ENCODE measurements around the gene NOP58. TPM values are rescaled to one million over a fixed set of nuclear protein-coding genes. Genes with fewer than 3 reads are reported as not detected.
A peak's percentile ranks its signal among the peaks of the same experiment; 100 is the strongest.

The NOP58 gene
- polyA plus RNA-seq, 2 of the 4 experiments (the other 2 are of a cell fraction): 106 to 172 TPM

DNA sequence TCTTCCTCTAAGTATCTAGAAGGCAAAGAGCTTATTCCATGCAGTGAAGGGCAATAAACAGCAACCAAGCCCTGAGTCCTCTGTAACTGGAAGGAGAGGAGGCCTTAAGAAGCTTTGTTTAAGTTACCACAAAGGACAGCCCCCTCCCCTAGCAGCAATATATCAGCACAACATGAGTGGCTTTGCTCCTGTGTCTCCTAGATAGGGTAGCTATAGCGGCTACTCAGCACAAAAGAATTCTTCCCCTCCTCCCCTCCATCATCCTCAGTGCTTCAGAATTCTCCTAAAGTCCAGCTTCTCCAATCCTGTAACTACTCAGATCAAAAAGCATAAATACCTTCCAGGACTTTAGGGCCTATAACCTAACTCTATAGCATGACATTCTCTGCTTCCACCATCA lies 43.7 kb upstream of the NOP58 start:
- FAIRE-seq: no peak
- no peak for DNase-seq (ENCODE audit: low read depth in 1 of 2, low spot score in 1 of 2)
- peak; percentile 39 to 42; a peak in 3 of 6 replicates for ATAC-seq
- peaks cover 4% of the 10 kb centered on the region; the same call in 1 of the 3 replicates for H3K4me1 ChIP-seq
- H3K9me3 ChIP-seq: no peaks in the 10 kb centered on the region
- WGBS (ENCODE audit: missing lambda C conversion rate): 86% methylated on average over 1 of the region's 1 CpG
- no peak overlapping the region for H3K27ac ChIP-seq
- CTCF ChIA-PET: no interaction called here
- POLR2A ChIA-PET: interaction anchor here (0.7 kb wide), 1 partner anchor 414 kb away, joined by 3 read pairs; no protein-coding TSS in a partner anchor
- no peak overlapping the region for H3K4me3 ChIP-seq
- no peak overlapping the region for H3K4me2 ChIP-seq
- TF ChIP-seq ZNF302 (CRISPR knock-in tag; IDR thresholded peaks at IDR 0.05) (no peak), HOXB13 (CRISPR knock-in tag; IDR thresholded peaks at IDR 0.05; ENCODE audit: low read depth) (no peak), HOXA7 (CRISPR knock-in tag; IDR thresholded peaks at IDR 0.05) (no peak), EHMT2 (IDR thresholded peaks at IDR 0.05; ENCODE audit: low read depth) (no peak), SREBF2 (IDR thresholded peaks at IDR 0.05) (no peak), POLR2A (IDR thresholded peaks at IDR 0.05; ENCODE audit: low read length) (no peak), TP53 (CRISPR knock-in tag; IDR thresholded peaks at IDR 0.05) (no peak), CHD4 (IDR thresholded peaks at IDR 0.05; ENCODE audit: borderline replicate concordance) (no peak), RNF2 (IDR thresholded peaks at IDR 0.05; ENCODE audit: borderline replicate concordance, low read depth) (no peak), EP300 (IDR thresholded peaks at IDR 0.05) (no peak), KDM1A (IDR thresholded peaks at IDR 0.05; ENCODE audit: low read depth) (no peak)
- TF ChIP-seq, protein P1, sequence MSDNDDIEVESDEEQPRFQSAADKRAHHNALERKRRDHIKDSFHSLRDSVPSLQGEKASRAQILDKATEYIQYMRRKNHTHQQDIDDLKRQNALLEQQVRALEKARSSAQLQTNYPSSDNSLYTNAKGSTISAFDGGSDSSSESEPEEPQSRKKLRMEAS (IDR thresholded peaks at IDR 0.05): no peak
- TF ChIP-seq, protein P2, sequence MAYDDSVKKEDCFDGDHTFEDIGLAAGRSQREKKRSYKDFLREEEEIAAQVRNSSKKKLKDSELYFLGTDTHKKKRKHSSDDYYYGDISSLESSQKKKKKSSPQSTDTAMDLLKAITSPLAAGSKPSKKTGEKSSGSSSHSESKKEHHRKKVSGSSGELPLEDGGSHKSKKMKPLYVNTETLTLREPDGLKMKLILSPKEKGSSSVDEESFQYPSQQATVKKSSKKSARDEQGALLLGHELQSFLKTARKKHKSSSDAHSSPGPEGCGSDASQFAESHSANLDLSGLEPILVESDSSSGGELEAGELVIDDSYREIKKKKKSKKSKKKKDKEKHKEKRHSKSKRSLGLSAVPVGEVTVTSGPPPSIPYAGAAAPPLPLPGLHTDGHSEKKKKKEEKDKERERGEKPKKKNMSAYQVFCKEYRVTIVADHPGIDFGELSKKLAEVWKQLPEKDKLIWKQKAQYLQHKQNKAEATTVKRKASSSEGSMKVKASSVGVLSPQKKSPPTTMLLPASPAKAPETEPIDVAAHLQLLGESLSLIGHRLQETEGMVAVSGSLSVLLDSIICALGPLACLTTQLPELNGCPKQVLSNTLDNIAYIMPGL (CRISPR knock-in tag; IDR thresholded peaks at IDR 0.05; ENCODE audit: borderline replicate concordance): no peak
- TF ChIP-seq, protein P3, sequence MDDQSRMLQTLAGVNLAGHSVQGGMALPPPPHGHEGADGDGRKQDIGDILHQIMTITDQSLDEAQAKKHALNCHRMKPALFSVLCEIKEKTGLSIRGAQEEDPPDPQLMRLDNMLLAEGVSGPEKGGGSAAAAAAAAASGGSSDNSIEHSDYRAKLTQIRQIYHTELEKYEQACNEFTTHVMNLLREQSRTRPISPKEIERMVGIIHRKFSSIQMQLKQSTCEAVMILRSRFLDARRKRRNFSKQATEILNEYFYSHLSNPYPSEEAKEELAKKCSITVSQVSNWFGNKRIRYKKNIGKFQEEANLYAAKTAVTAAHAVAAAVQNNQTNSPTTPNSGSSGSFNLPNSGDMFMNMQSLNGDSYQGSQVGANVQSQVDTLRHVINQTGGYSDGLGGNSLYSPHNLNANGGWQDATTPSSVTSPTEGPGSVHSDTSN (IDR thresholded peaks at IDR 0.05): no peak
- TF ChIP-seq, protein P4, sequence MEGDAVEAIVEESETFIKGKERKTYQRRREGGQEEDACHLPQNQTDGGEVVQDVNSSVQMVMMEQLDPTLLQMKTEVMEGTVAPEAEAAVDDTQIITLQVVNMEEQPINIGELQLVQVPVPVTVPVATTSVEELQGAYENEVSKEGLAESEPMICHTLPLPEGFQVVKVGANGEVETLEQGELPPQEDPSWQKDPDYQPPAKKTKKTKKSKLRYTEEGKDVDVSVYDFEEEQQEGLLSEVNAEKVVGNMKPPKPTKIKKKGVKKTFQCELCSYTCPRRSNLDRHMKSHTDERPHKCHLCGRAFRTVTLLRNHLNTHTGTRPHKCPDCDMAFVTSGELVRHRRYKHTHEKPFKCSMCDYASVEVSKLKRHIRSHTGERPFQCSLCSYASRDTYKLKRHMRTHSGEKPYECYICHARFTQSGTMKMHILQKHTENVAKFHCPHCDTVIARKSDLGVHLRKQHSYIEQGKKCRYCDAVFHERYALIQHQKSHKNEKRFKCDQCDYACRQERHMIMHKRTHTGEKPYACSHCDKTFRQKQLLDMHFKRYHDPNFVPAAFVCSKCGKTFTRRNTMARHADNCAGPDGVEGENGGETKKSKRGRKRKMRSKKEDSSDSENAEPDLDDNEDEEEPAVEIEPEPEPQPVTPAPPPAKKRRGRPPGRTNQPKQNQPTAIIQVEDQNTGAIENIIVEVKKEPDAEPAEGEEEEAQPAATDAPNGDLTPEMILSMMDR (IDR thresholded peaks at IDR 0.05): no peak
- TF ChIP-seq, protein P5, sequence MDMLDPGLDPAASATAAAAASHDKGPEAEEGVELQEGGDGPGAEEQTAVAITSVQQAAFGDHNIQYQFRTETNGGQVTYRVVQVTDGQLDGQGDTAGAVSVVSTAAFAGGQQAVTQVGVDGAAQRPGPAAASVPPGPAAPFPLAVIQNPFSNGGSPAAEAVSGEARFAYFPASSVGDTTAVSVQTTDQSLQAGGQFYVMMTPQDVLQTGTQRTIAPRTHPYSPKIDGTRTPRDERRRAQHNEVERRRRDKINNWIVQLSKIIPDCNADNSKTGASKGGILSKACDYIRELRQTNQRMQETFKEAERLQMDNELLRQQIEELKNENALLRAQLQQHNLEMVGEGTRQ (IDR thresholded peaks at IDR 0.05): no peak

DNA sequence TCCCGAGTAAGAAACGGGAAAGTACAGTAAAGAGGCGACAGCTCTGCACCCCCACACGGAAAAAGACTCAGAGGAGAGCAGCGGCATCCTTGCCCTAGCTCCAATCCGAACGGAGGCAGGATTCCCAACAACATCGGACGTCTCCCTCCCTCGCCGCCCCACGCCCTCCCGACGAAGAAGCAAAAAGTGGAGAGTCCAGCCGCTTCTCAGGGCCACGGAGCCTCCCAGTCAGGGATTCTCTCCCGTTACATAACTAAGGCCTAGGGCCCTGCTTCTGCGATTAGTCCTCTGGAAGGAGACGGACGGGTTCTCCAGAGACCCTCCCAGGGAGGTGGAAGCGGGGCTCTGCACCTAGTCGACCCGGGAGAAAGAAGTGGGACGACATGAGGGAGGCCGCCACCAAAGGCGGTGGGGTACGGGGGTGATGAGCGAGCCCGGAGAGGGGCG lies 27.8 kb upstream of the NOP58 start:
- CTCF ChIA-PET: interaction anchor here (1.2 to 1.6 kb wide), 3 partner anchors 11 to 41 kb away, joined by 3 to 7 read pairs (median 6); no protein-coding TSS in a partner anchor
- Histone ChIP-seq H3K27ac (peak overlapping the region; percentile 77 to 92), H3K4me2 (peak overlapping the region; percentile 84), H3K4me3 (peak overlapping the region; percentile 80), H3K9me3 (no peaks in the 10 kb centered on the region), H3K4me1 (peaks cover 13% of the 10 kb centered on the region)
- FAIRE-seq: no peak
- DNase-seq (ENCODE audit: low read depth in 1 of 2, low spot score in 1 of 2): peak; percentile 36 to 40
- under 1% methylated on average over 28 of the region's 30 CpGs for WGBS (ENCODE audit: missing lambda C conversion rate)
- POLR2A ChIA-PET: no interaction called here
- ATAC-seq: peak; percentile 75 to 80
- TF ChIP-seq HOXB13 (CRISPR knock-in tag; IDR thresholded peaks at IDR 0.05; ENCODE audit: low read depth) (no peak), FOSL2 (IDR thresholded peaks at IDR 0.05) (no peak), FOSL2 (CRISPR knock-in tag; IDR thresholded peaks at IDR 0.05) (no peak), JUN (IDR thresholded peaks at IDR 0.05) (no peak), KDM1A (IDR thresholded peaks at IDR 0.05; ENCODE audit: low read depth) (no peak), RCOR1 (IDR thresholded peaks at IDR 0.05; ENCODE audit: low read depth, low read length) (no peak), ZFP36 (IDR thresholded peaks at IDR 0.05; ENCODE audit: borderline replicate concordance, partially characterized antibody) (no peak)
- TF ChIP-seq, protein P3 (IDR thresholded peaks at IDR 0.05): no peak
- TF ChIP-seq, protein P2 (CRISPR knock-in tag; IDR thresholded peaks at IDR 0.05; ENCODE audit: borderline replicate concordance): no peak
- TF ChIP-seq, protein P1 (IDR thresholded peaks at IDR 0.05): no peak
- TF ChIP-seq, protein P6, sequence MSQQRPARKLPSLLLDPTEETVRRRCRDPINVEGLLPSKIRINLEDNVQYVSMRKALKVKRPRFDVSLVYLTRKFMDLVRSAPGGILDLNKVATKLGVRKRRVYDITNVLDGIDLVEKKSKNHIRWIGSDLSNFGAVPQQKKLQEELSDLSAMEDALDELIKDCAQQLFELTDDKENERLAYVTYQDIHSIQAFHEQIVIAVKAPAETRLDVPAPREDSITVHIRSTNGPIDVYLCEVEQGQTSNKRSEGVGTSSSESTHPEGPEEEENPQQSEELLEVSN (IDR thresholded peaks at IDR 0.05; ENCODE audit: borderline replicate concordance, low read depth): no peak

All from A549 (cell line).